ENCODE data around the gene FAM13C.
A peak's percentile ranks its signal among the peaks of the same experiment; 100 is the strongest.

Gene FAM13C

GRCh38 chr10:59361663-59362143 lies 646 bp downstream of the FAM13C start:
- peak; percentile 16 for DNase-seq (ENCODE audit: low spot score)

GRCh38 chr10:59360605-59361405 lies 1.5 kb downstream of the FAM13C start:
- no peak for DNase-seq (ENCODE audit: low spot score)

GRCh38 chr10:59358576-59358975 lies 3.8 kb downstream of the FAM13C start:
- DNase-seq (ENCODE audit: low spot score) = no peak

- no peak for DNase-seq (ENCODE audit: low spot score)
These were observed 7.9 kb downstream of the FAM13C start for GRCh38 chr10:59354434-59354833.

GRCh38 chr10:59350558-59350957 lies 11.8 kb downstream of the FAM13C start:
- no peak for DNase-seq (ENCODE audit: low spot score)

- no peak for DNase-seq (ENCODE audit: low spot score)
These were observed 16.0 kb downstream of the FAM13C start for GRCh38 chr10:59346321-59346720.

GRCh38 chr10:59342723-59343122 lies 19.6 kb downstream of the FAM13C start:
- no peak for DNase-seq (ENCODE audit: low spot score)

DNA sequence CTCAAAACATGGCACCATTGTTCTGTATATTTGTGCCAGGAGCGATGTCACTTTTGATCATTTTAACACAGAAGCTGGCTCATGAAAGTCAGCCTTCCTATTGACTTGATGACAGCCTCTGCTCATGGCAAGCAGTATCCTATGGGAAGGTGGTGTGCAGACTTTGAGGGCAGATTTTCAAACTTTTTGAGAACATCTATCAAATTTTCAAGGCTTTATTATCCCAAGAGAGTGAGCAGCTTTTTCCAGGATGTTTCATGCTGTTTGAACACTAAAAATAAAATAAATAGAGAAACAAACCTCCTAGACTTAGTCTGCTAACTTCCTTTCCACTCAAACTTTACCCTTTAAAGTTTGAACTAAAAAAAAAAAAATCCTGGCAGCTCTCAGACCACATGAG lies 20.3 kb downstream of the FAM13C start:
- no peak for DNase-seq (ENCODE audit: low spot score)

DNA sequence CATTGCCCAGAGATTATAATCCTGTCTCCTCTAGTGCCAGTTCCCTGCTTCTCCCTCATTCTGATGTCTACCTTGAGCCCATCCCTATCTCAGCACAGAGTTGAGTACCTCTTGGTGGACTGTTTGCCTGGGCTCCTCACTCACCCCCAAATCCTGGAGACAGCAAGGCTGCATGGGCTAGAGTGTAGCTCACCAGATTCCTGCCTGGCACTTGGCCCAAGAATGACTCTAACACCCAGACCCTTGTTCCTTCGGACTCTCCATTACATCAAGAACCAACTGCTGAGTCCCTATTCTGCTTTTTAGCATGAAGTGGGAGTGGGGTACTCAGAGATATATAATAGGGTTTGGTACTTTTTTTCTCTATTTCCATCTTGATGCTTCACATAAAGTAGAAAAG lies 22.1 kb downstream of the FAM13C start:
- no peak for DNase-seq (ENCODE audit: low spot score)

DNA sequence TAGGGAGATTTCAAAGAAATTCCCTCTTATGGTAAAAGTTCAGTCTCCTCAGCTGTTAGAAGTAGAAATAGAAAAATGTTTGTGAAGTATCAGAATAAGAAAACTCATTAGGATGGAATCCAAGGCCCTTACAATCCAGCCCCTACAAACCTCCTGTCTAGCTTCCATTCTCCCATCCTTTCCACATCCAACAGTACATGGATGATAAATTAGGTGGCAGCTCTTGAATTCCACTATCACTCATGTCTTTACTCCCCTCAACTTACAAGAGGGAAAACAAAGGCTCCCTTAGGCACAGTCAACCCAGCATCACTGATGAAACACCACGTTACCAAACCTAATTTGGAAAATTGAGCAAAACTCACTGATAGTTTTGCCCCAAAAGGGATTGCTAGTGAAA lies 23.0 kb downstream of the FAM13C start:
- DNase-seq (ENCODE audit: low spot score) = no peak

DNA sequence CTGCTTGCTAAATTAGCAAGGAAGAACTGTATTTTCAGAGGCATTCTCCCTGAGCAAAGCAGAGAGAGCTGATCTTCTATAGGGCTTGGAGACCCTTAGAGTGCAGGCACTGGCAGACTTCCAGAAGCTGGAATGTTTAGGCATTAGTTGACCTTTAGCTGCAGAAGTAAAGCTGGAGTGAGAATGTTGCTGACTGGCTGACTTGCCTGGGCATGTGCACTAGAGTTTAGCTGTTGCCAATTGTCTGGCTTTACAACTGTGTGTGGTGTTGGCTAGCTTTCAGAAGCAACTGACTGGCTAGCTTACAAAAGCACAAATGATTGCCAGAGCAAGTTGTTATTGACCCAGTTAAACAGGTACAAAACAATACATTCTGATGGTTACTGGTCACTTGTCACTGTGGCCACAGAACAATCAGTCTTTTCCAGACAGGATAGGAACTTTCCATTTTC lies 25.1 kb downstream of the FAM13C start:
- no peak for DNase-seq (ENCODE audit: low spot score)

DNA sequence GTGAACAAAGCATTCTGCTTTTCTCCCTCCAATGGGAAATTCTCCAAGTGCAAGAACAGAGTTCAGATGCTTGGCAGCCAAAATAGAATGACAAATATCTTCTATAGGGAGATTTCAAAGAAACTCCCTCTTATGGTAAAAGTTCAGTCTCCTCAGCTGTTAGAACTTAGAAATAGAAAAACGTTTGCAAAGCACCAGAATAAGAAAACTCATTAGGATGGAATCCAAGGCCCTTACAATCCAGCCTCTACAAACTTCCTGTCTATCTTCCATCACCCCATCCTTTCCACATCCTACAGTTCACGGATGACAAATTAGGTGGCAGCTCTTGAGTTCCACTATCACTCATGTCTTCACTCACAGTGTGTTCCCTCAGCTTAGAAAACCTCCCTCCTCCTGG lies 25.7 kb downstream of the FAM13C start:
- no peak for DNase-seq (ENCODE audit: low spot score)

- DNase-seq (ENCODE audit: low spot score) = no peak
These were observed 26.9 kb downstream of the FAM13C start for GRCh38 chr10:59335497-59335896.

GRCh38 chr10:59333701-59334100 lies 28.6 kb downstream of the FAM13C start:
- no peak for DNase-seq (ENCODE audit: low spot score)

GRCh38 chr10:59332581-59332980 lies 29.8 kb downstream of the FAM13C start:
- no peak for DNase-seq (ENCODE audit: low spot score)

GRCh38 chr10:59331661-59332060 lies 30.7 kb downstream of the FAM13C start:
- no peak for DNase-seq (ENCODE audit: low spot score)

- no peak for DNase-seq (ENCODE audit: low spot score)
These were observed 37.2 kb downstream of the FAM13C start for GRCh38 chr10:59325116-59325515.

GRCh38 chr10:59324597-59324996 lies 37.8 kb downstream of the FAM13C start:
- no peak for DNase-seq (ENCODE audit: low spot score)

GRCh38 chr10:59323831-59324401 lies 38.4 kb downstream of the FAM13C start:
- DNase-seq (ENCODE audit: low spot score) = no peak

GRCh38 chr10:59323036-59323459 lies 39.3 kb downstream of the FAM13C start:
- no peak for DNase-seq (ENCODE audit: low spot score)

GRCh38 chr10:59322131-59322530 lies 40.2 kb downstream of the FAM13C start:
- DNase-seq (ENCODE audit: low spot score) = no peak

- no peak for DNase-seq (ENCODE audit: low spot score)
These were observed 42.0 kb downstream of the FAM13C start for GRCh38 chr10:59320355-59320754.

- DNase-seq (ENCODE audit: low spot score) = no peak
These were observed 42.5 kb downstream of the FAM13C start for GRCh38 chr10:59319854-59320253.

DNA sequence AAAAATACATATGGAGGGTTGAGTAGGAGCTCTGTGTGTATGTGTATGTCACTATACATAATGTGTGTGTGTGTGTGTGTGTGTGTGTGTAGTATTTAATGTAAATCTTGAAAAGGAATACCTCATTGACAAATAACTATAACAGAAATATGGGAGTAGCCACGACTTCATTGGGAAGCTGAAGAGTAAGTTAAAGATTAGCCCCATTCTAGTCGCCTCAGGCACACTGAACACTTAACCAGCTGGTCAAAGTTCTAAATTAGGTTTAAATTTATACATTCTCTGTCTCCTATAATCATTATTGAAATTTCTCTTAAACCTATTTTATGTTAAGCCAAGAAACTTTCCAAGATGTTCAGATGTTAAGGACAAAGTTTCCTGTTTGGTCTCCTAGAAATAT lies 45.3 kb downstream of the FAM13C start:
- no peak for DNase-seq (ENCODE audit: low spot score)
